Activated CD8-positive, alpha-beta memory T cell treated with anti-CD3 and anti-CD28 coated beads, Interleukin-2, amount 10 ng/mL, durations not matched to agents 7 days and 5 days (primary cell): ENCODE data around the gene RHOXF2. TPM values are rescaled to one million over a fixed set of nuclear protein-coding genes. Genes with fewer than 3 reads are reported as not detected.
"Not testable (repeated sequence)": the region's sequence is repeated elsewhere in the genome, so short reads cannot be mapped to it uniquely, and the experiment has no call there.

Experiments
- ATAC-seq: fragments of 150-1000 bp; cut with Tn5 transposase; one replicate; pipeline ENCODE4 v1.10.0; 2021; ENCODE audit warnings: moderate library complexity
- CTCF ChIA-PET: fragments of 350-600 bp; sonication (Branson Sonifier 250); formaldehyde crosslinking; loops from one replicate; lab custom pipeline; 2021; ENCODE audit warnings: antibody characterized with exemption; lab: Charles Lee
- DNase-seq: peaks from one replicate; pipeline ENCODE4 v3.0.0-alpha.2; 2020
- H3K27ac Mint-ChIP-seq: one replicate; pipeline ENCODE4 v1.8.0; 2021; ENCODE audit warnings: mild to moderate bottlenecking, mixed read lengths
- H3K27me3 Mint-ChIP-seq: one replicate; pipeline ENCODE4 v1.8.0; 2021; ENCODE audit warnings: mixed read lengths
- H3K36me3 Mint-ChIP-seq: one replicate; pipeline ENCODE4 v1.8.0; 2021; ENCODE audit warnings: mild to moderate bottlenecking, mixed read lengths
- H3K4me1 Mint-ChIP-seq: one replicate; pipeline ENCODE4 v1.8.0; 2021; ENCODE audit warnings: mixed read lengths
- H3K4me3 Mint-ChIP-seq: one replicate; pipeline ENCODE4 v1.8.0; 2021; ENCODE audit warnings: mild to moderate bottlenecking, moderate library complexity, mixed read lengths
- H3K9me3 Mint-ChIP-seq: one replicate; pipeline ENCODE4 v1.8.0; 2022; ENCODE audit warnings: low read depth, mixed read lengths
- total RNA-seq, 2 experiments: library from RNA; stranded (reverse); gene quantifications; one replicate each; pipeline ENCODE4 v1.2.3, GENCODE V29; 2021

RHOXF2 gene, protein sequence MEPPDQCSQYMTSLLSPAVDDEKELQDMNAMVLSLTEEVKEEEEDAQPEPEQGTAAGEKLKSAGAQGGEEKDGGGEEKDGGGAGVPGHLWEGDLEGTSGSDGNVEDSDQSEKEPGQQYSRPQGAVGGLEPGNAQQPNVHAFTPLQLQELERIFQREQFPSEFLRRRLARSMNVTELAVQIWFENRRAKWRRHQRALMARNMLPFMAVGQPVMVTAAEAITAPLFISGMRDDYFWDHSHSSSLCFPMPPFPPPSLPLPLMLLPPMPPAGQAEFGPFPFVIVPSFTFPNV
- not detected for total RNA-seq

GRCh38 chrX:120158313-120158712 lies at the start of gene RHOXF2:
Gene RHOXF2, plus strand, starts transcription at chrX:120158613. Its CDS starts 138 bp downstream, at chrX:120158751.
- H3K27ac Mint-ChIP-seq, H3K4me3 Mint-ChIP-seq, ATAC-seq, H3K36me3 Mint-ChIP-seq, H3K4me1 Mint-ChIP-seq, H3K9me3 Mint-ChIP-seq, DNase-seq, CTCF ChIA-PET, H3K27me3 Mint-ChIP-seq: not testable (repeated sequence)

DNA sequence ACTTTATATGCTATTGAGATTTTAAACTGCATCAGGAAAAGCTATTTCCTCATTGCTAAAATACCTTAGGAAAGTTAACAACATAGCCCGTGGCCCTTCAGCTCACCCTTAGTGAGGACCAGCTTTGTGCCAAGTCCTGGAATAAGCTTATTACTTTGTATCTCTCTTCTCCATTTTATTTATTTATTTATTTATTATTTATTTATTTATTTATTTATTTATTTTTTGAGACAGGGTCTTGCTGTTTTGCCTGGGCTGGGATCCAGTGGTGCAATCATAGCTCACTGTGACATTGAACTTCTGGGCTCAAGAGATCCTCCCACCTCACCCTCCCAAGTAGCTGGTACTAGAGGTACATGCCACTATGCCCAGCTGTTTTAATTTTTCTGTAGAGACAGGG lies 49.0 kb upstream of the RHOXF2 start:
- no peak overlapping the region for H3K27ac Mint-ChIP-seq

GRCh38 chrX:120111611-120112010 lies 46.8 kb upstream of the RHOXF2 start:
- Mint-ChIP-seq H3K4me1 (no peaks in the 10 kb centered on the region), H3K36me3 (no peaks in the 10 kb centered on the region), H3K4me3 (no peak overlapping the region), H3K27ac (no peak overlapping the region), H3K27me3 (no peaks in the 10 kb centered on the region), H3K9me3 (no peaks in the 10 kb centered on the region)
- DNase-seq (no peak), ATAC-seq (no peak)
- CTCF ChIA-PET, result no interaction called here

More for the DNA sequence above, 49.0 kb upstream of the RHOXF2 start:
- Mint-ChIP-seq H3K27me3 (no peaks in the 10 kb centered on the region), H3K4me1 (no peaks in the 10 kb centered on the region), H3K36me3 (no peaks in the 10 kb centered on the region), H3K9me3 (no peaks in the 10 kb centered on the region), H3K4me3 (no peak overlapping the region)
- DNase-seq (no peak), ATAC-seq (no peak)
- CTCF ChIA-PET, result no interaction called here

DNA sequence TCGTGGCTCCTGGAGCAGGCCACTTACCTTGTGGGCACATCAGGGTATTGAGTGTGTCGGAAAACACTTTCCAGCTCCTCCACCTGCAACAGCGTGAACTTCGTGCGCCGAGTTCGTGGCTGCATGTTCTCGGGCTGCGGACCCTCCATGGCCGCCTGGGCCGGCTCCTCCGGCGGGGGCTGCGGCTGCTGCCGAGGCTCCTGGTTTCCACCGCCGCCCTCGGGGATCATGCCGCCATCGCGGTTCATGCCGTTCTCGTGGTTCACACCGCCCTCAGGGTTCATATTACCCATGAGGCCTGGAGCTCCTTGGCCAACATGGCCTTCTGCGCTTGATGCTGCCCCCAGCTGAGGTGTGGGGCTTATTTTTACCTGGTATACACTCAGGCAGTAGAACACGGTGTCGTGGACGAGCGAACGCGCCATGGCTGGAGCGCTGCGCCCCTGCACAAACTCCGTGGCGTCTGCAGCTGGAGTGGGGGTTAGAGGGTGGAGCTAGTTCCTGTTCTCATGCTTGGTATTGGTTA lies 42.9 kb upstream of the RHOXF2 start, which contains the start of gene RHOXF1:
Gene RHOXF1 (minus strand): TSS at position 476 of the 526 bp plus-strand sequence. CDS start 51 bp downstream, at position 425.
- H3K27ac Mint-ChIP-seq, result no peak within 1 kb of the TSS
- no peak for ATAC-seq
- CTCF ChIA-PET, result no interaction called here

DNA sequence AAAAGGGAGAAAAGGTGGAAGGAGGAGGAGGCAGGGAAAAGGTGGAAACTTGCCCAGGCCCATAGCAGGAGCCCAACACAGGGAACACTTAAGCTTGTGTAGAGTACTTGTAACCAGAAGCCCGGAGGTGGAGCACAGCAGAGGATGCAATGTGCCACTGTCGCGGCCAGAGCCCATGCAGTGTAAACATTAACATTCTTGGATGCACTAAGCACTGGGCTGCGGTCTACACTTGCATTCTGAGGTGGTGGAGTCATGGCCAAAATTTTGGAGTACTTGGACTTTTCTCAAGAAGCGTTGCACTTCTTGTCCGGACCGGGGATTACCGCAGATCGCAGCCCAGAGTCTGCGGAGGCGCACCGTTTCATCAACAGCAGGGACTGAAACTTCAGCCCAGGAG lies 38.2 kb upstream of the RHOXF2 start:
- Mint-ChIP-seq H3K9me3 (no peaks in the 10 kb centered on the region), H3K27me3 (no peaks in the 10 kb centered on the region), H3K4me1 (no peaks in the 10 kb centered on the region), H3K36me3 (no peaks in the 10 kb centered on the region), H3K27ac (no peak overlapping the region), H3K4me3 (no peak overlapping the region)
- ATAC-seq, result no peak
- CTCF ChIA-PET, result no interaction called here
- no peak for DNase-seq

More for the DNA sequence above, 42.9 kb upstream of the RHOXF2 start, which contains the start of gene RHOXF1:
- Mint-ChIP-seq H3K4me1 (no peaks in the 10 kb centered on the region), H3K36me3 (no peaks in the 10 kb centered on the region), H3K4me3 (no peak within 1 kb of the TSS), H3K27me3 (no peaks in the 10 kb centered on the region), H3K9me3 (no peaks in the 10 kb centered on the region)
- DNase-seq, result no peak

DNA sequence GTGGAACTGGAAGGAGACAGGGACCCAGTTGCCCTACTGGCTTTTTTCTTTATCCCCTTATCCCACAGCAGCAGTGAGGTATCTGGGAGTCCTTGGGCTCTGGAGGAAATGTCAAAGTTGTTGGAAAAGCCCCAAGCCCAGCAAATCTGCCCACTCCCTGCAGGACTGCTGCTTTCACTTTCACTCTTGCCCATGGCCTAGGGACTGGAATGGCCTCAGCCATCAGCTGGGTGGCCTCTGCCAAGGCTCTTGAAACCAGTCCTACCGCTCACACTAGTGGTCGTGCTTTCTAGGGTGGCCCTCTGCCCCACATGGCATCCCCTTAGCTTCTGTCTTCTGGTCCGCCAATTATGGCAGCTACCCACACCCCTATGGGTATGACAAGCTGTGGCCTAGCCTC lies 33.0 kb upstream of the RHOXF2 start:
- H3K4me3 Mint-ChIP-seq, result no peak overlapping the region

DNA sequence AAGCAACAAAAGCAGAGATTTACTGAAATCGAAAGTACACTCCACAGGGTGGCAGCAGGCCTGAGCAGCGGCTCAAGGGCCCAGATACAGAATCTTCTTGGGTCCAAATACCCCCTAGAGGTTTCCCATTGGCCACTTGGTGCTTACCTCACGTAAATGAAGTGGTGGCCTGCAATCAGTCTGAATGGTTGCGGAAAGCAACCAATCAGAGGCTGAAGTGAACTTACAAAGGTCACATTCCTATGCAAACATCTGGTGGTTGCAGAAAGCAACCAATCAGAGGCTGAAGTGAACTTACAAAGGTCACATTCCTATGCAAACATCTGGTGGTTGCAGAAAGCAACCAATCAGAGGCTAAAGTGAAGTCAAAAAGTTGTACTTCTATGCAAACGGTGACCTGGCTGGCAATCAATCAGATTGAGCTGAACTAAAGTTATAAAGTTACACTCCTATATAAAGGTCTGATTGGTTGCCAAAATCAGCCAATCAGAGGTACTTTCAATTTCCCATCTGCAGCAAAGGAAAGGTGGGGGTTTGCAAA lies 30.0 kb upstream of the RHOXF2 start:
- H3K27ac Mint-ChIP-seq, DNase-seq, ATAC-seq, H3K27me3 Mint-ChIP-seq, H3K4me3 Mint-ChIP-seq, H3K9me3 Mint-ChIP-seq, H3K4me1 Mint-ChIP-seq, H3K36me3 Mint-ChIP-seq: not testable (repeated sequence)
- CTCF ChIA-PET, result interaction anchor here (0.5 kb wide), 1 partner anchor 246 kb away, joined by 3 read pairs; no protein-coding TSS in a partner anchor

More for the DNA sequence above, 33.0 kb upstream of the RHOXF2 start:
- no peak overlapping the region for H3K27ac Mint-ChIP-seq
- no peaks in the 10 kb centered on the region for H3K36me3 Mint-ChIP-seq
- no peaks in the 10 kb centered on the region for H3K27me3 Mint-ChIP-seq
- no peaks in the 10 kb centered on the region for H3K9me3 Mint-ChIP-seq
- DNase-seq (no peak), ATAC-seq (no peak)
- CTCF ChIA-PET, result no interaction called here
- H3K4me1 Mint-ChIP-seq, result peaks cover 2% of the 10 kb centered on the region

DNA sequence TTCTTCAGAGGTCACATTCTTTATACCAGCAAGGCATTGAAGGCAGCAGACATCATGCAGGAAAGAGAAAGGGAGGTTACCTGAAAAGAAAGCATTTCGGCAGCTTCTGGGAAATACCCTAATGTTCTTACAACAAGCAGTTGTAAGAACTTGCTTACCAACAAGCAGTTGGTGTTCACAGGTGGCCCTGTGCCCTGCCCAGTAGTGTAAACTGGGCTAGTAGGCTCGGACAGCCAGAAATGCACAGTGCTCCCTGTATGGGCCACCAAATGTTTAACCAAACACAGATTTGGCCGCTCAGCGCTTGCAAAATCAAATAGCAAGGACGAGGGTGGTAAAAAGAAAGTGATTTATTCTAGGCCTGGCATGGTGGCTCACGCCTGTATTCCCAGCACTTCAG lies 22.3 kb upstream of the RHOXF2 start:
- Mint-ChIP-seq H3K27me3 (no peaks in the 10 kb centered on the region), H3K27ac (no peak overlapping the region), H3K4me3 (no peak overlapping the region), H3K4me1 (peaks cover 8% of the 10 kb centered on the region), H3K9me3 (no peaks in the 10 kb centered on the region), H3K36me3 (no peaks in the 10 kb centered on the region)
- no peak for ATAC-seq
- CTCF ChIA-PET, result no interaction called here
- DNase-seq, result no peak

- no peak for DNase-seq
- Mint-ChIP-seq H3K4me3 (no peak overlapping the region), H3K36me3 (no peaks in the 10 kb centered on the region), H3K27me3 (no peaks in the 10 kb centered on the region), H3K9me3 (no peaks in the 10 kb centered on the region), H3K27ac (no peak overlapping the region), H3K4me1 (peaks cover 9% of the 10 kb centered on the region)
- CTCF ChIA-PET, result no interaction called here
- ATAC-seq, result no peak
Observed at GRCh38 chrX:120136840-120137239, 21.6 kb upstream of the RHOXF2 start.

- no peaks in the 10 kb centered on the region for H3K9me3 Mint-ChIP-seq
- CTCF ChIA-PET, result no interaction called here
- no peak overlapping the region for H3K4me3 Mint-ChIP-seq
- no peak for ATAC-seq
- no peaks in the 10 kb centered on the region for H3K27me3 Mint-ChIP-seq
- peaks cover 9% of the 10 kb centered on the region for H3K4me1 Mint-ChIP-seq
- DNase-seq, result no peak
- no peaks in the 10 kb centered on the region for H3K36me3 Mint-ChIP-seq
- H3K27ac Mint-ChIP-seq, result no peak overlapping the region
Observed at GRCh38 chrX:120137439-120137838, 21.0 kb upstream of the RHOXF2 start.

GRCh38 chrX:120140293-120140981 lies 18.0 kb upstream of the RHOXF2 start:
- peaks cover 24% of the 10 kb centered on the region for H3K4me1 Mint-ChIP-seq
- H3K27ac Mint-ChIP-seq, result no peak overlapping the region
- no peak overlapping the region for H3K4me3 Mint-ChIP-seq
- DNase-seq (no peak), ATAC-seq (no peak)
- no peaks in the 10 kb centered on the region for H3K9me3 Mint-ChIP-seq
- H3K27me3 Mint-ChIP-seq, result no peaks in the 10 kb centered on the region
- CTCF ChIA-PET, result no interaction called here
- peaks cover 2% of the 10 kb centered on the region for H3K36me3 Mint-ChIP-seq

DNA sequence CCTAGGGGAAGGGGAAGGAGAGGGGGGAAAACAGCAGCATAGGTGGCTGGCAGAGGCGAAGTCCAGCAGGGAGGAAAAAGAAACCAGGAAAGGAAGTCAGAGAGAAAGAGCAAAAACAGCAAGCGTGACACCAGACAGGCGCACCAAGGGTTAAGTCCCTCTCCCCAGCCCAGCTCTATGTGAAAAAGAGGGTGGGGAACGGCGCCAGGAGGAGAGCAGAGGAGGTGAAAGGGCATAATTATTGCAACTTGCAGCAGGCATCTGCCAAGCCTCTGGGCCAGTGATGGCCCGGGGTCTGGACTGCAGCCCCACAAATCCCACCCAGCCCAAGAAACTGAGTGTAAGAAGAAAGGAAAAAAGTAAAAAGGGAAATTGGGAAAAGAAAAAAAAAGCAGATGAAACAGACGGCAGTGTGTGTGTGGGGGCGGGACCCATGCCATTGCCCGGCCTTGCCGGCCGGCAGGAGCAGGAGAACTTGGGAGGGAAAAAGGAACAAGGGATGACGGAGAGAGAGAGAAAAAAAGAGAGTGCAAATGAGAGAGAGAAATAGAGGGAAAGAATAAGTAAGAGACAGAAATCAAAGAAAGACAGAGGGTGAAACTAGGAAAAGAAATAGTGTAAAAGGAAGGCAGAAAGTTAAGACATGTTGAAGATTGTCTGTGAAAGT lies 14.1 kb upstream of the RHOXF2 start:
- peaks cover 5% of the 10 kb centered on the region for H3K9me3 Mint-ChIP-seq
- ATAC-seq, result no peak
- no peak for DNase-seq
- CTCF ChIA-PET, result no interaction called here
- peak overlapping the region; percentile 40 for H3K27ac Mint-ChIP-seq
- H3K4me1 Mint-ChIP-seq, result peaks cover 27% of the 10 kb centered on the region
- no peaks in the 10 kb centered on the region for H3K27me3 Mint-ChIP-seq
- peaks cover 11% of the 10 kb centered on the region for H3K36me3 Mint-ChIP-seq
- no peak overlapping the region for H3K4me3 Mint-ChIP-seq

DNA sequence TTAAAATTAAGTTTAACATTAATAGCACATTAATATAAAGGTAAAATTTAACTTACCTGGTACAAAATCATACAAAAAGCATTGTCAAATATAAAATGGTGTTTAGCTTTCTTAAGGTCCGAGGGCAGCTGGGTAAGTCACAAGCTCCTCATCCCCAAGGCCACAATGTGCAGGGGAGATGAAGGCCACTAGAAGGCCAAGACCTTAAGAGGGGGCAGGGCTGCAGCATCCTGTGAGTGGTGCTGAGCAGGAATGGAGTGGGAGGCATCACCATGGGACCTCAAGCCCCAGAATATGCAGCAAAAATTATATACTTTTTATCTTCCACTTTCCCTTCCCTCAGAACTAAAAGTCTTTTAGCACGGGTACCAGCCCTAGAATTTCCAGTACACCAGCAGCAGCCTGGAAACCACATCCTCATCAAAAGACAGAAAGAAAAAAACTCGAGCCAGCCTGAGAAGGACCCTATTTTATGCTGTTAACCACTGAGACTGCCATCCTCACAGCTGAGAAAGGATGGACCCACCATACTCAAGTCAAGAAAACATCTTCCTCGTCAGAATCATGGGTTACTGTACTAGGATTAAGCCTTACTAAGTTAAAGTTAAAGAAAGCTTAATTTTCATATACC lies 13.0 kb upstream of the RHOXF2 start:
- ATAC-seq, result peak; percentile 36
- peaks cover 5% of the 10 kb centered on the region for H3K9me3 Mint-ChIP-seq

More for the DNA sequence above, 13.0 kb upstream of the RHOXF2 start:
- DNase-seq, result peak; percentile 40
- Mint-ChIP-seq H3K4me3 (no peak overlapping the region), H3K27me3 (no peaks in the 10 kb centered on the region), H3K27ac (no peak overlapping the region), H3K4me1 (peaks cover 27% of the 10 kb centered on the region), H3K36me3 (peaks cover 11% of the 10 kb centered on the region)
- CTCF ChIA-PET, result interaction anchor here (1.2 kb wide), 1 partner anchor 68 kb away, joined by 3 read pairs; no protein-coding TSS in a partner anchor
